ENCODE results near the gene ZBTB43.
A peak's percentile ranks its signal among the peaks of the same experiment; 100 is the strongest.

Gene ZBTB43

DNA sequence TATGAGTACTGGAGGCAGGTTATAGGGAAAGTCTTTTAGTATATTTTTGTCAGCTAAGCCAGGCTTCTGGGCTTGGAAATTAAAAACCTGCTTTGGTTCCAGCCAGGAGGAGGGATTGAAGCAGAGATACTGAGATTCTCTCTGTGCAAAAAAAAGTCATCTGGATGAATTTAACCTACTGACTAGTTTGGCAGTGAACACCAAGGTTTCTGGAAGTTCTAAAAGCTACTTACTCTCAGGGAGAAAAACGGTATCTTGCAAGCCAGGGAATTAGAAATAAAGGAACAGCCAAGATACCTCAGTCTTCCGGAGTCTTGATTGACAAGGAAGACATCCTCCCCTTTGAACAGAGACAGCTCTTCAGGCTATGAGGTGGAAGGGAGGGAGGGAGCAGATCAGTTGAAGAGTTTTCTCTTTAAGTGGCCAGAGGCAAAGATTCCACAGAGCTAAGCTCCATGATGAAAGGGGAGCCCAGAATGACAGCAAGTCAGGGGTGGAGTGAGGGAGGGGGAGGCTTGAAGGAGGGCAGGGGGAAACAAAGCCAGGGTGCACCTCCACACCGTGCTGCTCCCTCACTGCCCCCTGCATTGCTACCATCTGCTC, 47.3 kb downstream of the ZBTB43 start:
- intact Hi-C loops (cut with DNase I): no loop called here
- no peak for DNase-seq

GRCh38 chr9:126853667-126854066, 48.8 kb downstream of the ZBTB43 start:
- intact Hi-C loops (cut with DNase I): no loop called here
- DNase-seq: no peak

- no peak for DNase-seq
- intact Hi-C loops (cut with DNase I): no loop called here
Observed at GRCh38 chr9:126854734-126855133, 49.9 kb downstream of the ZBTB43 start.

- peak in 1 of 10 donors; percentile 64 for DNase-seq
- intact Hi-C loops (cut with DNase I): no loop called here
Observed at GRCh38 chr9:126856326-126856877, 51.6 kb downstream of the ZBTB43 start.

DNA sequence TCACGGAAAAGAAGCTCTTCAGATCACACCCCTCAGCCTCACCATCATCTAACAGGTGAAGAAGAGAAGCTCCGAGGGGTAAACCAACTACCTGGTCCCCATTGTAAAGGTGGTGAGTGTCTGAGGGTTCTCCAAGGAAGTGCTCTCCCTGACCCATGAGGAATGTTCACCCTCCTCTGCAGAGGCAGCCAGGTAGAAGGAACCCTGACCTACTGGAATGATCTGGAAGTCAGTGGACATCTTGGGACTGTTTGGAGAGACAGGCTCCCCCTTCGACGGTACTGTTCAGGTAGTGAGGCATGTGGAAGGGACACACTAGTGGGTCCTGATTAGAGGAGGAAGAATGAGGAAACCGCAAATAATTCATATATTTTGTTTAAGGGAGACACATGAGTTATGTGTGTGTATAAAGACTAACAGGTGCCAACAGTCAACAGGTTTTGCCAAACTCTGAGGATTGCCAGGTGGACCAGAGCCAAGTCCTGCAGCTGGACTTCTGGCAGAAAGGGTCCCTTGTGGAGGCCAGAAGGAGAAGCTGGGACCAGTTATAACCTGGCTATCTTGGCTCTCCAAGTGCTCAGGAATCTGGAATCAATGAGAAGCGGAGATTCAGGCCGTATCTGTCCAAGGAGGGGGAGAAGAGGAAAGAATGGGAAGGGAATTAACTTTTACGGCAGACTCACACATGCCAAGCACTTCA, 52.6 kb downstream of the ZBTB43 start:
- intact Hi-C loops (cut with DNase I): no loop called here

GRCh38 chr9:126859111-126859510, 54.3 kb downstream of the ZBTB43 start:
- intact Hi-C loops (cut with DNase I): no loop called here
- no peak for DNase-seq

More for the DNA sequence above, 52.6 kb downstream of the ZBTB43 start:
- DNase-seq: no peak

GRCh38 chr9:126860077-126860756, 55.4 kb downstream of the ZBTB43 start, which contains the start of gene ZBTB34:
Gene ZBTB34 (plus strand): TSS chr9:126860639. CDS start chr9:126879400, 18,761 bp downstream.
- intact Hi-C loops (cut with DNase I): loop anchor here (1.0 to 2.0 kb wide), 2 partner anchors 54 to 55 kb away; partner anchors contain the start of genes RALGPS1 and ZBTB43
- peak; percentile 42 to 95 (median 65) for DNase-seq

GRCh38 chr9:126860757-126861466, 56.1 kb downstream of the ZBTB43 start:
- peak in 2 of 10 donors; percentile 80 to 89 for DNase-seq
- intact Hi-C loops (cut with DNase I): loop anchor here (1.0 to 2.0 kb wide), 2 partner anchors 53 to 56 kb away; partner anchors contain the start of genes RALGPS1 and ZBTB43

DNA sequence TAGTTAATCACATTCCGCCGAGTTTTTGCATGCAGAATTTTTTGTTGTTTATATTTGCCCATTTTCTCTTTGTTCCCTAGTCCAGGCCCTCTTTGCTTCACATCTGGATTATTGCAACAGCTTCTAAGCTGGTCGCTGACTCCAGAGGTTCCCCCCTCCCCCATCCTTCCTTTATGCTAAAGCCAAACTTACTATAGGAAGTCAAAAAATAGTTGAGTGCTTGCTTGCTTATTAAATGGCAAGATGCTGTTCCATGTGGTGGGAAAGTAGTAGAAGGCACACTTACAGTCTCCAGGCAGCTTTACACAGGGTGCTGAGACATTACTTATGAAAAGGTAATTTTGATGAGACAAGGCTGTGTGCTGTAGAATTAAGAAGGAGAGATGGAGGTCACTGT, 56.9 kb downstream of the ZBTB43 start:
- DNase-seq: no peak
- intact Hi-C loops (cut with DNase I): loop anchor here (2.0 kb wide), 1 partner anchor 57 kb away; the partner anchor contains the start of gene ZBTB43

DNA sequence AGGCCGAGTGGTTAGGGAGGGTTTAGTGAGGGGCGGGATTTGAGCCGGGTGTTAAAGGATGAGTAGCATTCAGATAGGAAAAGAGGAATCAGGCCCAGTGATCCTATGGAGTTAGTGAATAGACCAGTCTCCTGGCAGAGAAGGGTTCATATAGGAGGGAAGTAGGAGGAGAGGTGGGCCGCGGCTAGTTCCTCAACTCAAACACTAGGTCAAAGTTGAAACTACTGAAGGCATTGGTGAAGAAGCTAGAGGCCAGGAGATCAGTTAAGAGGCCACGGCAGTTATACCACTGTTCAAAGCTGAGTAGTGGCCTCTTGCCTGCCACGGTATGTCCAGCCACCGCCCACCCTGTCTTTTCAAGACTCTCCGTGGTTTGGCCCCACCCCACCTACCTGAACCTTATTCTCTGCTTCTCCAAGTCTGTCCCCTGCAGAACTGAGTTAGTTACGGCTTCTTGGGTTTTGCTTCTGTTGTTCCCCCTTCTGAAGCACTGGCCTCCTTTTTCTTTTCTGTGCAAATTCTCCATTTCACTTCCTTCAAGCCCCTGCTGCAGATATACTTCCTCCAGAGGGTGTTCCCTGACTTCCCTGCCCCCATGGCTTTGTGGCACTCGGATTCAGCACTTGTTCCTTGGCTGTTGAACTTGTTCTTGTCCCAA, 57.4 kb downstream of the ZBTB43 start:
- DNase-seq: peak in 2 of 10 donors; percentile 35 to 70
- intact Hi-C loops (cut with DNase I): no loop called here

DNA sequence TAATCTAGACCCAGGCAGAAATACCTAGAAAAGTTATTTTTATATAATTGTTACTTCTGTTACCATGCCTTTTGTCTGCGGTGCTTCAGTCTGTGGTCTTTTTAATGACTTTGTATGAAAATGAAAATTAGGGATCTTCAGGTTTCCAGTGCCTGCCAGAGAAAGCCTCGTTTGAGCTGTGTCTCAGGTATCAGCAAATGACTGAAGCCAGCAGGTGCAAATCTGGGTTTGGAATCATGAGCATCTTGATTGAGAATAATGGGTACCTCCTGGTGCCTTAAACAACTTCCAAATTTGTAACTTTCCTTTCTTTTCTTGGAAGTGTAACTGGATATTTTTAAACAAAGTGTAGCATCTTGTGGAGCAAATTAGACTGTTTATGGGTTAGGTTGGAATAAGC, 59.9 kb downstream of the ZBTB43 start:
- no peak for DNase-seq
- intact Hi-C loops (cut with DNase I): no loop called here

DNA sequence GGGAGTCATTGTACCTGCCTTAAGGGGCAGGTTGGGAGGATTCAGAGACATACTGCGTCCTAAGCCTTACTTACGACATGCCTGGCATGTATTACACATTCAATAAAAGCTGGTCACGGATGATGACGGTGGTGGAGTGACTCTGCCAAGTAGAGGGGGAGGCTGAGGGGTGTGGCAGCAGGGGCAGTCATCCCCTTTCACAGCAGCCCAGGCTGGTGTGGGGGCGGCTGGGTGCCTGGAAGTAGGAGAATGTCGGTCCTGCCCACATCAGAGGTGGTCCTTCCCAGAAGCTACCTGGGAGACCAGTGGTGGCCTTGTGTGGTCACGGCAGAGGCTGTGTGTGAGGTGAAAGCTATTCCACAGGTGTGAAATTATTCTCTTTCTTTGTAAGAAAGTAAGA, 64.5 kb downstream of the ZBTB43 start:
- peak in 1 of 10 donors; percentile 66 for DNase-seq
- intact Hi-C loops (cut with DNase I): no loop called here

DNA sequence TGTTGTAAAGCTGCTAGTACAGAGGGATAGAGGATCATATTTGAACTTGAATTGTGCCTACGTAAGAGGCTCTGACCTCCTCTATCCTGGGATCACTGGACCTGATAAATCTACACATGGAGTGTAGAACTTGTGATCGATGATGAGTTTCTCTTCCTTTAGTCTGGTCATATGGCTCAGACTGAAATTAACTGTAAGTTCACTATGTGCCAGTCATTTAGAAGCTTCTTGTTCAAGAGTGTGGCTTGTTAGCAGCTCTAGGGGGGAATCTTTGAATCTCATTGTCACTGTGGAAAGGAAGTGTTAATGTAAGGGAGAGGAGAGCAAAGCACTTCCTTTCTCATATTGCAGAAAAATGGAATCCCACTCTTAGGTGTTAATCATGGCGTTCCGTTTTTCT, 67.7 kb downstream of the ZBTB43 start:
- DNase-seq: no peak
- intact Hi-C loops (cut with DNase I): no loop called here

- intact Hi-C loops (cut with DNase I): no loop called here
- no peak for DNase-seq
Observed at GRCh38 chr9:126874546-126875314, 69.9 kb downstream of the ZBTB43 start.

DNA sequence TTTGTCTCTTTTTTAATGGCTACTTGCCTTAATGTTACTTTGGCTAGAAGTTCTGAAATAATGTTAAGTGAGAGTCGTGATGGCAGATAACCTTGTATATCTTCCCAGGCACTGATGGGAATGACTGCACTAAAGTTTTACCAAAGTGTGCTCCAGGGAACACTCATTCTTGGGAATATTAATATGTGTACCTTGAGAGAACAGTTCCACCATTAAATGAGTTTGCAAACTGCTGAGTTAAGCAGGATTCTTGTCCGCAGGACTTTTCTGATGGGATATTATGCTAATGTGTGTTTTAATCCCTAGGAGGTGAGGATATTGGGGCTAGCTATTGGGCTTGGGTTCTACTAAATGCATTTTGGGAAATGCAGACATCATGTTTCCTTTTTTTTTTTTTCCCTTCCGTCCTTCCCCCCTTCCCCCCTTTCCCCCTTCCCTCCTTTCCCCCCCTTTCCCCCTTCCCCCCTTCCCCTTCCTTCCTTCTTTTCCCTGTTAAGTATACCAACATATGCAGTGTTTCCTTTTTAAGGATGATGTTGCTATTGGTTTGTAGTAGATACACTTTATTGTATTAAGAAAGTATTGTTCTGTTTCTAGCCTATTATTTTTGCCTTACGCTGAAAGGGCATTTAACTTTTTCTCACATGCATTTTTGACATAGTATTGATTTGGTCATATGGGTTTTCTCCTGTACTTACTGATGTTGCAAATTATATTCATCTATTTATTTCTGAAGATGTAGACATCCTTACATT, 71.1 kb downstream of the ZBTB43 start:
- intact Hi-C loops (cut with DNase I): no loop called here

DNA sequence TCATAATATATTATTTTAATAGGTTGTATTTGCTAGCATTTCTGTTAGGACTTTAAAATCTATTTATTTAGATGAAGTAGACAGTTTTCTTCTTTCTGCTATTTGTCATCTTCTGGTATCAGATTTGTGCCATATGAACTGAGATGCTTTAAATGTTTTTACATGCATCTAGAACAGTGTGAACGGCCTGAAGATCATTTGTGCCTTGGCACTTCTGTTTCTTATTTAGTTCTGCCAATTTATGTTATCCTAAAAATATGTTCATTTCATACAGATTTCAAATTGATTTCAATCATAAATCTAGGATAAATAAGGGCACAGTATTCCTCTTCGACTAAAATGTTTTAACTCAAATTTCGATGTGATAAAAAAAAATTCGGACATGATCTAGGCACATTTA, 71.7 kb downstream of the ZBTB43 start:
- DNase-seq: no peak
- intact Hi-C loops (cut with DNase I): no loop called here

More for the DNA sequence above, 71.1 kb downstream of the ZBTB43 start:
- DNase-seq: no peak

DNA sequence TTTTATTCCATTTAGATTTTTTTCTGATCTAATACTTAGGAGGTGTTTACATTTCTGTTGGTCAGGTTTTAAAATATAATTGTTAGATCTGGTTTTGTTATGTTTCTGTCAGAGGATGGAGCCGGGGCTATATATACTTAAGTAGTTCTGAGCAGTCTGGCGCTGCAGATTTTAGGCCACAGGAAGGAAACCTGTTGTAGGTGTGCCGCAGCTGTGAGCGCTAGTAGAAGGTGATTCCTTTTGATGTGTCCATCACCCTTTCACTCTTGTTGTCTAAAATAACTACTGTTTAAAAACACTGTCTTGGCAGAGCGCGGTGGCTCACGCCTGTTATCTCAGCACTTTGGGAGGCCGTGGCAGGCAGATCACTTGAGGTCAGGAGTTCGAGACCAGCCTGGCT, 72.6 kb downstream of the ZBTB43 start:
- DNase-seq: no peak
- intact Hi-C loops (cut with DNase I): no loop called here

- DNase-seq: peak in 2 of 10 donors; percentile 23 to 72
- intact Hi-C loops (cut with DNase I): no loop called here
Observed at GRCh38 chr9:126879288-126879687, 74.4 kb downstream of the ZBTB43 start.

Measured in posterior cingulate gyrus (tissue), 11 donors.